Measurements from ENCODE around the gene TAF11L9. TPM values are rescaled to one million over a fixed set of nuclear protein-coding genes. Genes with fewer than 3 reads are reported as not detected.

Gene TAF11L9
- total RNA-seq, 2 donors from 2014 or later: not detected

Other genes starting within 250 kb of the TAF11L9 start
- not detected for gene TAF11L2, start 96.2 kb downstream of the TAF11L9 start, total RNA-seq
- gene TAF11L3, start 76.0 kb downstream of the TAF11L9 start, total RNA-seq: not detected
- gene TAF11L4, start 72.6 kb downstream of the TAF11L9 start, total RNA-seq: not detected
- not detected for gene TAF11L5, start 69.2 kb downstream of the TAF11L9 start, total RNA-seq
- gene TAF11L6, start 65.7 kb downstream of the TAF11L9 start, total RNA-seq: not detected
- not detected for gene TAF11L7, start 8.6 kb downstream of the TAF11L9 start, total RNA-seq
- gene TAF11L8, start 3.4 kb downstream of the TAF11L9 start, total RNA-seq: not detected
- not detected for gene TAF11L10, start 3.4 kb upstream of the TAF11L9 start, total RNA-seq
- gene TAF11L11, start 9.8 kb upstream of the TAF11L9 start, total RNA-seq: not detected
- gene TAF11L12, start 16.0 kb upstream of the TAF11L9 start, total RNA-seq: not detected
- not detected for gene TAF11L13, start 37.7 kb upstream of the TAF11L9 start, total RNA-seq
- not detected for gene TAF11L14, start 40.1 kb upstream of the TAF11L9 start, total RNA-seq

Data from activated T-cell treated with anti-CD3 and anti-CD28 coated beads, Interleukin-2, amount 50 U/mL, for 72 hours (primary cell).